ENCODE data around the gene ECE2.

- TF ChIP-seq CTCF (conservative IDR thresholded peaks at IDR 0.05; ENCODE audit: low read length) (no peak), EZH2phosphoT487 (IDR thresholded peaks at IDR 0.05; ENCODE audit: borderline replicate concordance, low read depth, low read length) (no peak)
Measured at GRCh38 chr3:184259396-184259877, 16.4 kb upstream of the ECE2 start.

Measured in OCI-LY7 (cell line).